Erythroblast (primary cell): ENCODE results near the gene DHRSX.

Experiments used
- GATA1 ChIP-seq: IDR thresholded peaks from 2 replicates; pipeline ENCODE4 v1.6.1; 2011; ENCODE audit warnings: low read depth, mild to moderate bottlenecking, control low read depth, low read length, moderate library complexity
- POLR2A ChIP-seq: IDR thresholded peaks from 2 replicates; pipeline ENCODE4 v1.6.1; 2011; ENCODE audit warnings: mild to moderate bottlenecking, low read length

DNA sequence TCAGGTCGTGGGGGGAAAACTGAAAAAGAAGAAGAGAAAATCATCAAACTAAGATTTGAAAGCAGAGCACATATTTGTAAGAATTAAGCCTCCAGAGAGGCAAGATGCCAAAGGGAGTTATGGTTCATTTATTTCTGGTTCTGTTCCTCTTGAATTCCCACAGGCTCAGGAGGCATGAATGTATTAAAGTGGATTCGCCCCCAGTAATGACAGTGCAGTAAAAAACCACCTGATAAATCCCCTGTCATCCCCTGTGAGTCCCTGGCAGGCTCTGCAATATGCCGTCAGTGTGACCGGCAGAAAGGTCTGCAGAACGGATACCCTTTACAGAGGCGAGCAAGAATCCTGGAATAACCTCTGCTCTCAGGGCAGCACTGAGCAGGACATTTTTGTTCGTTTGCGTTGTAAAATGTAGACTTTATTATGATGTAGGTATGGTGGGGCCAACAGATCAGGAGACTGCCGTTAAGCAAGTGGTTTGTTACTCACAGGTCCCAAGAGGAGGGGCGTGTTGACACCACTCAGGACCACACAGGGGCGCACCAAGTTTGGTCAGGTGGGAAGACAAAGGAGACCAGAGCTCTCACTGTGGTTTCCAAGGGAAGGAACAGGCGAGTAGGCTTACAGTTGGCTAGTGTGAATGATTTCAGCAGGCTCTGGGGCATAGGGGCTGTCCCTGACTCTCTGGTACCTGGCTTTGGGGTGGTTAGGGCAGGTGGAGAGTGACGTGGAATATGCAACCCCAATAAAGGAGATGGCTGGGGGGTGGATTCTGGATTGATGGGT is 75.3 kb downstream of the DHRSX start:
- TF ChIP-seq POLR2A (no peak), GATA1 (no peak)
